Liver (tissue), 9 donors: ENCODE measurements around the gene RBM20. TPM values are rescaled to one million over a fixed set of nuclear protein-coding genes. Genes with fewer than 3 reads are reported as not detected.

Source experiments
- DNase-seq: peaks from one replicate; pipeline ENCODE4 v3.0.0-alpha.2; 2017; ENCODE audit warnings: low spot score
- H3K27ac ChIP-seq, 2 donors: one replicate each; pipeline ENCODE4 v1.7.0; 2013; ENCODE audit warnings: inconsistent platforms in 2 of 2, low read length in 2 of 2, control low read depth in 1 of 2, low read depth in 1 of 2, mild to moderate bottlenecking in 1 of 2
- H3K27me3 ChIP-seq, 4 donors: one replicate each; pipeline versions ENCODE4 v1.6.1 to v1.7.0; 2013; ENCODE audit warnings: low read length in 3 of 4, inconsistent platforms in 1 of 4, mild to moderate bottlenecking in 1 of 4, moderate library complexity in 1 of 4; ENCODE audit not compliant: control insufficient read depth in 4 of 4, insufficient read depth in 4 of 4
- H3K36me3 ChIP-seq, 4 donors: one replicate each; pipeline versions ENCODE4 v1.6.1 to v1.7.0; 2013; ENCODE audit warnings: low read length in 3 of 4, mild to moderate bottlenecking in 3 of 4, low read depth in 1 of 4, moderate library complexity in 1 of 4; ENCODE audit not compliant: control insufficient read depth in 4 of 4, insufficient read depth in 3 of 4
- H3K4me1 ChIP-seq, 4 donors: one replicate each; pipeline versions ENCODE4 v1.6.1 to v1.7.0; 2013; ENCODE audit warnings: low read length in 3 of 4, mild to moderate bottlenecking in 3 of 4, moderate library complexity in 1 of 4; ENCODE audit not compliant: control insufficient read depth in 4 of 4, insufficient read depth in 4 of 4
- H3K4me3 ChIP-seq, 3 donors: one replicate each; pipeline versions ENCODE4 v1.6.1 to v1.7.0; 2013; ENCODE audit warnings: low read length in 3 of 3, control low read depth in 1 of 3, low read depth in 1 of 3, mild to moderate bottlenecking in 1 of 3
- H3K9ac ChIP-seq, 2 donors: one replicate each; pipeline ENCODE4 v1.7.0; 2013; ENCODE audit warnings: low read length in 2 of 2, mild to moderate bottlenecking in 2 of 2, moderate library complexity in 2 of 2, control low read depth in 1 of 2, low read depth in 1 of 2
- H3K9me3 ChIP-seq, 4 donors: one replicate each; pipeline versions ENCODE4 v1.6.1 to v1.7.0; 2013; ENCODE audit warnings: low read length in 3 of 4; ENCODE audit not compliant: control insufficient read depth in 4 of 4
- EGR1 ChIP-seq, 2 donors: IDR thresholded peaks; 2 replicates each; pipeline ENCODE4 v1.6.1; 2016 to 2018; ENCODE audit warnings: antibody characterized with exemption in 2 of 2, low read depth in 2 of 2
- FOXA1 ChIP-seq: IDR thresholded peaks from 2 replicates; pipeline ENCODE4 v1.6.1; 2016; ENCODE audit warnings: antibody characterized with exemption
- FOXA2 ChIP-seq: IDR thresholded peaks from 2 replicates; pipeline ENCODE4 v1.6.1; 2016; ENCODE audit warnings: antibody characterized with exemption
- GABPA ChIP-seq, 2 donors: IDR thresholded peaks in 1 of 2; conservative IDR thresholded peaks in 1 of 2; 2 replicates each; pipeline ENCODE4 v1.6.1; 2016; ENCODE audit warnings: antibody characterized with exemption in 2 of 2, mild to moderate bottlenecking in 1 of 2, moderate library complexity in 1 of 2
- HNF4A ChIP-seq, 2 donors: conservative IDR thresholded peaks; 2 replicates each; pipeline ENCODE4 v1.6.1; 2016; ENCODE audit warnings: antibody characterized with exemption in 2 of 2, mild to moderate bottlenecking in 2 of 2
- HNF4G ChIP-seq: IDR thresholded peaks from 2 replicates; pipeline ENCODE4 v1.6.1; 2016; ENCODE audit warnings: antibody characterized with exemption
- JUND ChIP-seq, 2 donors: IDR thresholded peaks; 2 replicates each; pipeline ENCODE4 v1.6.1; 2016; ENCODE audit warnings: antibody characterized with exemption in 2 of 2
- MAX ChIP-seq: IDR thresholded peaks from 2 replicates; pipeline ENCODE4 v1.6.1; 2016; ENCODE audit warnings: antibody characterized with exemption
- NR2F2 ChIP-seq: IDR thresholded peaks from 2 replicates; pipeline ENCODE4 v1.6.1; 2016; ENCODE audit warnings: antibody characterized with exemption
- RAD21 ChIP-seq, 2 donors: IDR thresholded peaks; 2 replicates each; pipeline ENCODE4 v1.6.1; 2016; ENCODE audit warnings: antibody characterized with exemption in 2 of 2, mild to moderate bottlenecking in 2 of 2
- RXRA ChIP-seq, 2 donors: IDR thresholded peaks; 2 replicates each; pipeline ENCODE4 v1.6.1; 2017 to 2018; ENCODE audit warnings: antibody characterized with exemption in 2 of 2, mild to moderate bottlenecking in 1 of 2
- SP1 ChIP-seq: IDR thresholded peaks from 2 replicates; pipeline ENCODE4 v1.6.1; 2018; ENCODE audit warnings: antibody characterized with exemption, mild to moderate bottlenecking
- TAF1 ChIP-seq: conservative IDR thresholded peaks from 2 replicates; pipeline ENCODE4 v1.6.1; 2016; ENCODE audit warnings: antibody characterized with exemption, mild to moderate bottlenecking
- YY1 ChIP-seq: IDR thresholded peaks from 2 replicates; pipeline ENCODE4 v1.6.1; 2016; ENCODE audit warnings: antibody characterized with exemption, mild to moderate bottlenecking
- ZBTB33 ChIP-seq: IDR thresholded peaks from 2 replicates; pipeline ENCODE4 v1.6.1; 2016; ENCODE audit warnings: antibody characterized with exemption
- WGBS: extraction: QIAGEN DNeasy Blood & Tissue Kit; methylation state at CpG from one replicate; pipeline ENCODE4 v1.1.7; 2013; 5-methylcytosine and 5-hydroxymethylcytosine counted together
- polyA plus RNA-seq, 2 donors: library from polyadenylated mRNA; stranded (reverse) in 1 of 2; unstranded in 1 of 2; fragments of 200-250 nt in 1 of 2; fragments of >200 nt in 1 of 2; fragmentation: Nextera tagmentation in 1 of 2; extraction: Ambion mirVana in 1 of 2; gene quantifications; one replicate each; pipeline versions ENCODE4 v1.2.1 to v1.2.3, GENCODE V29; 2013 to 2015
- total RNA-seq, 2 donors: library from RNA; depleted of rRNA; stranded (reverse); fragments of >200 nt; gene quantifications; one replicate each; pipeline ENCODE4 v1.2.3, GENCODE V29; 2014
- TF ChIP-seq, protein P1 (sequence below): fragments of 150-350 bp; IDR thresholded peaks from 2 replicates; pipeline ENCODE4 v1.5.1; 2017; ENCODE audit warnings: improper control_type of control experiment, low read depth, low read length; ENCODE audit not compliant: missing input control
- TF ChIP-seq, protein P2 (sequence below): IDR thresholded peaks from 2 replicates; pipeline ENCODE4 v1.6.1; 2016; ENCODE audit warnings: antibody characterized with exemption, mild to moderate bottlenecking
- donor health status: healthy.
- donor health status: healthy.
- donor health status: healthy.
- donor health status: healthy.
- donor health status: healthy.

RBM20 gene
- total and polyA plus RNA-seq, 4 donors: 0.03 to 0.08 (median 0.05) TPM; not detected in 1

DNA sequence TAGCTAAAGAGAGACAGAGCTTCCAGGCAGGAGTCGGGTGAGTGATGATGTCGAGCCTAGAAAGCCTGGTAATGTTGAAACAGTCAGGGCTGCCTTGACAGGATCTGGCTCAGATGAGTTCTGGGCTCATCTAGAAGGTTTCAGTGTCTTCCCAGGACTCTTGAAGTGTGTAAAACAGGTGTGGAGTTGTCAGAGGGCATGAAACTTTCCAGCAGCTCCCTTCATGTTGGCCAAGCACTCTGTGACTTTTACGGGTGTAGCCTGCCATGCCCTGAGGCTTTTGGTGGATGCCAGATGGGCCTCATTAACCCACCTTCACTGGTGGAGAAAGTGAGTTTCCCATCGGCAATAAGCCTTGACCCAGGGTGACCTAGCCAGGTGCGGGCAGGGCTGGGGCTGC lies 161.2 kb downstream of the RBM20 start:
- H3K27me3 ChIP-seq: no peaks in the 10 kb centered on the region
- no peak overlapping the region for H3K27ac ChIP-seq
- no peak for DNase-seq
- H3K9me3 ChIP-seq: no peaks in the 10 kb centered on the region
- no peak overlapping the region for H3K9ac ChIP-seq
- TF ChIP-seq EGR1 (IDR thresholded peaks at IDR 0.05; ENCODE audit: low read depth in 2 of 2) (no peak), RAD21 (IDR thresholded peaks at IDR 0.05) (no peak), SP1 (no peak), GABPA (IDR thresholded peaks at IDR 0.05 in 1 of 2, conservative IDR thresholded peaks at IDR 0.05 in 1 of 2) (no peak), FOXA1 (no peak), RXRA (IDR thresholded peaks at IDR 0.05) (no peak), ZBTB33 (no peak), YY1 (no peak), JUND (IDR thresholded peaks at IDR 0.05) (no peak), TAF1 (no peak), MAX (no peak), HNF4G (no peak), HNF4A (conservative IDR thresholded peaks at IDR 0.05) (no peak), FOXA2 (no peak), NR2F2 (no peak)
- TF ChIP-seq, protein P1, sequence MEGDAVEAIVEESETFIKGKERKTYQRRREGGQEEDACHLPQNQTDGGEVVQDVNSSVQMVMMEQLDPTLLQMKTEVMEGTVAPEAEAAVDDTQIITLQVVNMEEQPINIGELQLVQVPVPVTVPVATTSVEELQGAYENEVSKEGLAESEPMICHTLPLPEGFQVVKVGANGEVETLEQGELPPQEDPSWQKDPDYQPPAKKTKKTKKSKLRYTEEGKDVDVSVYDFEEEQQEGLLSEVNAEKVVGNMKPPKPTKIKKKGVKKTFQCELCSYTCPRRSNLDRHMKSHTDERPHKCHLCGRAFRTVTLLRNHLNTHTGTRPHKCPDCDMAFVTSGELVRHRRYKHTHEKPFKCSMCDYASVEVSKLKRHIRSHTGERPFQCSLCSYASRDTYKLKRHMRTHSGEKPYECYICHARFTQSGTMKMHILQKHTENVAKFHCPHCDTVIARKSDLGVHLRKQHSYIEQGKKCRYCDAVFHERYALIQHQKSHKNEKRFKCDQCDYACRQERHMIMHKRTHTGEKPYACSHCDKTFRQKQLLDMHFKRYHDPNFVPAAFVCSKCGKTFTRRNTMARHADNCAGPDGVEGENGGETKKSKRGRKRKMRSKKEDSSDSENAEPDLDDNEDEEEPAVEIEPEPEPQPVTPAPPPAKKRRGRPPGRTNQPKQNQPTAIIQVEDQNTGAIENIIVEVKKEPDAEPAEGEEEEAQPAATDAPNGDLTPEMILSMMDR: no peak
- TF ChIP-seq, protein P2, sequence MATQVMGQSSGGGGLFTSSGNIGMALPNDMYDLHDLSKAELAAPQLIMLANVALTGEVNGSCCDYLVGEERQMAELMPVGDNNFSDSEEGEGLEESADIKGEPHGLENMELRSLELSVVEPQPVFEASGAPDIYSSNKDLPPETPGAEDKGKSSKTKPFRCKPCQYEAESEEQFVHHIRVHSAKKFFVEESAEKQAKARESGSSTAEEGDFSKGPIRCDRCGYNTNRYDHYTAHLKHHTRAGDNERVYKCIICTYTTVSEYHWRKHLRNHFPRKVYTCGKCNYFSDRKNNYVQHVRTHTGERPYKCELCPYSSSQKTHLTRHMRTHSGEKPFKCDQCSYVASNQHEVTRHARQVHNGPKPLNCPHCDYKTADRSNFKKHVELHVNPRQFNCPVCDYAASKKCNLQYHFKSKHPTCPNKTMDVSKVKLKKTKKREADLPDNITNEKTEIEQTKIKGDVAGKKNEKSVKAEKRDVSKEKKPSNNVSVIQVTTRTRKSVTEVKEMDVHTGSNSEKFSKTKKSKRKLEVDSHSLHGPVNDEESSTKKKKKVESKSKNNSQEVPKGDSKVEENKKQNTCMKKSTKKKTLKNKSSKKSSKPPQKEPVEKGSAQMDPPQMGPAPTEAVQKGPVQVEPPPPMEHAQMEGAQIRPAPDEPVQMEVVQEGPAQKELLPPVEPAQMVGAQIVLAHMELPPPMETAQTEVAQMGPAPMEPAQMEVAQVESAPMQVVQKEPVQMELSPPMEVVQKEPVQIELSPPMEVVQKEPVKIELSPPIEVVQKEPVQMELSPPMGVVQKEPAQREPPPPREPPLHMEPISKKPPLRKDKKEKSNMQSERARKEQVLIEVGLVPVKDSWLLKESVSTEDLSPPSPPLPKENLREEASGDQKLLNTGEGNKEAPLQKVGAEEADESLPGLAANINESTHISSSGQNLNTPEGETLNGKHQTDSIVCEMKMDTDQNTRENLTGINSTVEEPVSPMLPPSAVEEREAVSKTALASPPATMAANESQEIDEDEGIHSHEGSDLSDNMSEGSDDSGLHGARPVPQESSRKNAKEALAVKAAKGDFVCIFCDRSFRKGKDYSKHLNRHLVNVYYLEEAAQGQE: no peak
- H3K4me3 ChIP-seq: no peak overlapping the region
- WGBS: 94% methylated on average over 5 of the region's 5 CpGs
- peaks cover 1 to 16% (median 8%) of the 10 kb centered on the region in 4 donors for H3K4me1 ChIP-seq
- no peaks in the 10 kb centered on the region for H3K36me3 ChIP-seq

DNA sequence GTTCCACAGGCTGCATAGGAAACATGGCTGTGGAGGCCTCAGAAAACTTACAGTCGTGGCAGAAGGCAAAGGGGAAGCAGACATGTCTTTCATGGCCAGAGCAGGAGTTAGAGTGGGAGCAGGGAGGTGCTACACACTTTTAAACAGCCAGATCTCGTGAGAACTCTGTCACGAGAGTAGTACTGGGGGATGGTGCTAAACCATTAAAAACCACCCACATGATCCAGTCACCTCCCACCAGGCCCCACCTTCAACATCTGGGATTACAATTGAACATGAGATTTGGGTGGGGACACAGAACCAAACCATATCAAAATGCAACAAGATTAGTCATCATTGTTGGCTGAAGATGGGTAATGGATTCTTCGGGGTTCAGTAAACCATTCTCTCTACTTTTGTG lies 162.2 kb downstream of the RBM20 start:
- WGBS: 93% methylated on average over 4 of the region's 4 CpGs
- DNase-seq: no peak
- no peak for TF ChIP-seq FOXA2
- no peak for TF ChIP-seq FOXA1
- TF ChIP-seq TAF1: no peak
- TF ChIP-seq HNF4G: no peak
- no peak for TF ChIP-seq GABPA (IDR thresholded peaks at IDR 0.05 in 1 of 2, conservative IDR thresholded peaks at IDR 0.05 in 1 of 2)
- TF ChIP-seq MAX: no peak
- TF ChIP-seq ZBTB33: no peak
- TF ChIP-seq, protein P1: no peak

More for the DNA sequence above, 162.2 kb downstream of the RBM20 start:
- Histone ChIP-seq H3K36me3 (no peaks in the 10 kb centered on the region), H3K27me3 (no peaks in the 10 kb centered on the region), H3K9ac (no peak overlapping the region), H3K27ac (no peak overlapping the region), H3K4me1 (peaks cover 1 to 16% (median 8%) of the 10 kb centered on the region in 4 donors), H3K4me3 (no peak overlapping the region), H3K9me3 (no peaks in the 10 kb centered on the region)
